Activated naive CD8-positive, alpha-beta T cell treated with anti-CD3 and anti-CD28 coated beads, Interleukin-2, amount 10 ng/mL, durations not matched to agents 7 days and 5 days (primary cell): Measurements from ENCODE around the gene MYBPH. TPM values are rescaled to one million over a fixed set of nuclear protein-coding genes. Genes with fewer than 3 reads are reported as not detected.
A peak's percentile ranks its signal among the peaks of the same experiment; 100 is the strongest.

Experiments
- ATAC-seq: fragments of 150-1000 bp; cut with Tn5 transposase; one replicate; pipeline ENCODE4 v1.10.0; 2021; ENCODE audit warnings: low read depth, moderate library complexity
- POLR2A ChIA-PET: fragments of 350-600 bp; sonication (Branson Sonifier 250); formaldehyde crosslinking; loops from one replicate; lab custom pipeline; 2021; ENCODE audit warnings: antibody characterized with exemption; lab: Charles Lee
- DNase-seq: peaks from one replicate; pipeline ENCODE4 v3.0.0; 2021
- H3K27ac Mint-ChIP-seq: one replicate; pipeline ENCODE4 v1.8.0; 2022; ENCODE audit warnings: mild to moderate bottlenecking, mixed read lengths
- H3K27me3 Mint-ChIP-seq: one replicate; pipeline ENCODE4 v1.8.0; 2022; ENCODE audit warnings: mild to moderate bottlenecking, moderate library complexity, mixed read lengths
- H3K36me3 Mint-ChIP-seq: one replicate; pipeline ENCODE4 v1.8.0; 2021; ENCODE audit warnings: mild to moderate bottlenecking, mixed read lengths
- H3K4me1 Mint-ChIP-seq: one replicate; pipeline ENCODE4 v1.8.0; 2021; ENCODE audit warnings: mixed read lengths
- H3K4me3 Mint-ChIP-seq: one replicate; pipeline ENCODE4 v1.8.0; 2022; ENCODE audit warnings: mild to moderate bottlenecking, moderate library complexity, mixed read lengths
- H3K9me3 Mint-ChIP-seq: one replicate; pipeline ENCODE4 v1.8.0; 2021; ENCODE audit warnings: mixed read lengths
- total RNA-seq, 2 experiments: library from RNA; stranded (reverse); gene quantifications; one replicate each; pipeline ENCODE4 v1.2.3, GENCODE V29; 2021

MYBPH gene
- total RNA-seq, 2 experiments from 2014 or later, result not detected

- H3K27ac Mint-ChIP-seq, result no peak overlapping the region
- no peaks in the 10 kb centered on the region for H3K36me3 Mint-ChIP-seq
- H3K4me1 Mint-ChIP-seq, result peaks cover 10% of the 10 kb centered on the region
- POLR2A ChIA-PET, result no interaction called here
- H3K27me3 Mint-ChIP-seq, result peaks cover 17% of the 10 kb centered on the region
- DNase-seq (no peak), ATAC-seq (no peak)
- no peak overlapping the region for H3K4me3 Mint-ChIP-seq
- H3K9me3 Mint-ChIP-seq, result no peaks in the 10 kb centered on the region
Observed at GRCh38 chr1:203210988-203211387, 35.4 kb upstream of the MYBPH start.

- POLR2A ChIA-PET, result no interaction called here
- Mint-ChIP-seq H3K36me3 (no peaks in the 10 kb centered on the region), H3K4me3 (no peak overlapping the region), H3K27ac (no peak overlapping the region), H3K27me3 (peaks cover 17% of the 10 kb centered on the region), H3K4me1 (peaks cover 10% of the 10 kb centered on the region), H3K9me3 (no peaks in the 10 kb centered on the region)
- no peak for ATAC-seq
- no peak for DNase-seq
Observed at GRCh38 chr1:203210350-203210749, 34.7 kb upstream of the MYBPH start.

- Mint-ChIP-seq H3K9me3 (no peaks in the 10 kb centered on the region), H3K27ac (no peak overlapping the region), H3K4me3 (no peak overlapping the region), H3K4me1 (peaks cover 7% of the 10 kb centered on the region), H3K36me3 (no peaks in the 10 kb centered on the region), H3K27me3 (peaks cover 11% of the 10 kb centered on the region)
- POLR2A ChIA-PET, result no interaction called here
- DNase-seq (no peak), ATAC-seq (no peak)
Observed at GRCh38 chr1:203208181-203208580, 32.6 kb upstream of the MYBPH start.

- H3K27me3 Mint-ChIP-seq, result peaks cover 11% of the 10 kb centered on the region
- POLR2A ChIA-PET, result no interaction called here
Observed at GRCh38 chr1:203207751-203208150, 32.1 kb upstream of the MYBPH start.

GRCh38 chr1:203206129-203206687 is 30.6 kb upstream of the MYBPH start:
- POLR2A ChIA-PET, result no interaction called here
- no peak for DNase-seq
- Mint-ChIP-seq H3K4me1 (peaks cover 7% of the 10 kb centered on the region), H3K4me3 (no peak overlapping the region), H3K27ac (no peak overlapping the region), H3K9me3 (no peaks in the 10 kb centered on the region), H3K36me3 (no peaks in the 10 kb centered on the region), H3K27me3 (peaks cover 11% of the 10 kb centered on the region)
- no peak for ATAC-seq

More at GRCh38 chr1:203207751-203208150, 32.1 kb upstream of the MYBPH start:
- H3K9me3 Mint-ChIP-seq, result no peaks in the 10 kb centered on the region
- peak; percentile 39 for ATAC-seq
- peaks cover 7% of the 10 kb centered on the region for H3K4me1 Mint-ChIP-seq
- DNase-seq, result no peak
- no peak overlapping the region for H3K27ac Mint-ChIP-seq
- H3K36me3 Mint-ChIP-seq, result no peaks in the 10 kb centered on the region
- H3K4me3 Mint-ChIP-seq, result no peak overlapping the region

GRCh38 chr1:203204756-203205155 is 29.1 kb upstream of the MYBPH start:
- no peaks in the 10 kb centered on the region for H3K9me3 Mint-ChIP-seq
- ATAC-seq (no peak), DNase-seq (no peak)
- H3K36me3 Mint-ChIP-seq, result no peaks in the 10 kb centered on the region
- peaks cover 11% of the 10 kb centered on the region for H3K27me3 Mint-ChIP-seq
- H3K4me1 Mint-ChIP-seq, result peaks cover 7% of the 10 kb centered on the region
- no peak overlapping the region for H3K4me3 Mint-ChIP-seq
- H3K27ac Mint-ChIP-seq, result no peak overlapping the region
- POLR2A ChIA-PET, result no interaction called here

GRCh38 chr1:203202431-203203245 is 27.0 kb upstream of the MYBPH start:
- Mint-ChIP-seq H3K36me3 (no peaks in the 10 kb centered on the region), H3K27ac (no peak overlapping the region), H3K4me1 (peaks cover 3% of the 10 kb centered on the region), H3K4me3 (no peak overlapping the region), H3K27me3 (peaks cover 3% of the 10 kb centered on the region), H3K9me3 (no peaks in the 10 kb centered on the region)
- no peak for ATAC-seq
- no peak for DNase-seq
- POLR2A ChIA-PET, result no interaction called here

- Mint-ChIP-seq H3K4me1 (no peaks in the 10 kb centered on the region), H3K4me3 (no peak overlapping the region), H3K36me3 (no peaks in the 10 kb centered on the region), H3K9me3 (no peaks in the 10 kb centered on the region), H3K27me3 (peaks cover 9% of the 10 kb centered on the region), H3K27ac (no peak overlapping the region)
- no peak for ATAC-seq
- POLR2A ChIA-PET, result no interaction called here
- DNase-seq, result no peak
Observed at GRCh38 chr1:203201516-203202205, 26.0 kb upstream of the MYBPH start.

- Mint-ChIP-seq H3K4me1 (no peaks in the 10 kb centered on the region), H3K9me3 (no peaks in the 10 kb centered on the region), H3K36me3 (no peaks in the 10 kb centered on the region), H3K27ac (no peak overlapping the region), H3K4me3 (no peak overlapping the region), H3K27me3 (peaks cover 10% of the 10 kb centered on the region)
- DNase-seq, result no peak
- POLR2A ChIA-PET, result no interaction called here
- ATAC-seq, result no peak
Observed at GRCh38 chr1:203200916-203201315, 25.3 kb upstream of the MYBPH start.

- H3K36me3 Mint-ChIP-seq, result no peaks in the 10 kb centered on the region
- POLR2A ChIA-PET, result no interaction called here
- no peaks in the 10 kb centered on the region for H3K9me3 Mint-ChIP-seq
- ATAC-seq (no peak), DNase-seq (no peak)
- H3K27ac Mint-ChIP-seq, result no peak overlapping the region
- peaks cover 12% of the 10 kb centered on the region for H3K27me3 Mint-ChIP-seq
- H3K4me3 Mint-ChIP-seq, result no peak overlapping the region
- no peaks in the 10 kb centered on the region for H3K4me1 Mint-ChIP-seq
Observed at GRCh38 chr1:203199816-203200571, 24.4 kb upstream of the MYBPH start.

- no peaks in the 10 kb centered on the region for H3K36me3 Mint-ChIP-seq
- no peaks in the 10 kb centered on the region for H3K4me1 Mint-ChIP-seq
- H3K4me3 Mint-ChIP-seq, result no peak overlapping the region
- ATAC-seq (no peak), DNase-seq (no peak)
- POLR2A ChIA-PET, result no interaction called here
- peaks cover 12% of the 10 kb centered on the region for H3K27me3 Mint-ChIP-seq
- no peaks in the 10 kb centered on the region for H3K9me3 Mint-ChIP-seq
- no peak overlapping the region for H3K27ac Mint-ChIP-seq
Observed at GRCh38 chr1:203199481-203199815, 23.8 kb upstream of the MYBPH start.

- POLR2A ChIA-PET, result no interaction called here
- DNase-seq (no peak), ATAC-seq (no peak)
- Mint-ChIP-seq H3K4me1 (no peaks in the 10 kb centered on the region), H3K27ac (no peak overlapping the region), H3K36me3 (no peaks in the 10 kb centered on the region), H3K4me3 (no peak overlapping the region), H3K27me3 (peaks cover 12% of the 10 kb centered on the region), H3K9me3 (no peaks in the 10 kb centered on the region)
Observed at GRCh38 chr1:203199002-203199401, 23.4 kb upstream of the MYBPH start.

GRCh38 chr1:203197625-203198024 is 22.0 kb upstream of the MYBPH start:
- no peak for ATAC-seq
- H3K27me3 Mint-ChIP-seq, result peaks cover 12% of the 10 kb centered on the region
- H3K27ac Mint-ChIP-seq, result no peak overlapping the region
- no peaks in the 10 kb centered on the region for H3K36me3 Mint-ChIP-seq
- POLR2A ChIA-PET, result no interaction called here
- DNase-seq, result no peak
- H3K4me3 Mint-ChIP-seq, result no peak overlapping the region
- H3K9me3 Mint-ChIP-seq, result no peaks in the 10 kb centered on the region
- H3K4me1 Mint-ChIP-seq, result no peaks in the 10 kb centered on the region
